Endothelial cell of umbilical vein (primary cell): ENCODE measurements around the gene INTS7. TPM values are rescaled to one million over a fixed set of nuclear protein-coding genes. Genes with fewer than 3 reads are reported as not detected.

ENCODE experiments used
- BruUV-seq: library from RNA; stranded (reverse); fragments of 400-500 nt; replicated peaks from 2 replicates; lab custom pipeline; 2021; lab: Mats Ljungman, UMichigan
- CTCF ChIA-PET: fragments of 300-600, 350-600 bp; sonication (Branson Sonifier 250); formaldehyde crosslinking; loops from one replicate; lab custom pipeline; 2021; ENCODE audit warnings: antibody characterized with exemption, inconsistent platforms; lab: Charles Lee
- POLR2A ChIA-PET: fragments of 300-600, 350-600 bp; sonication (Branson Sonifier 250); formaldehyde crosslinking; loops from one replicate; lab custom pipeline; 2021; ENCODE audit warnings: antibody characterized with exemption, inconsistent platforms; lab: Charles Lee
- DNase-seq: peaks from one replicate; pipeline ENCODE4 v3.0.0-alpha.2; 2011; ENCODE audit warnings: low read depth, low spot score
- FAIRE-seq: peaks from 2 replicates; lab custom pipeline; 2011; peaks lifted over from hg19 to GRCh38; lab: Jason Lieb, UNC
- H2AFZ ChIP-seq: 2 replicates; pipeline ENCODE4 v1.6.0; 2012; ENCODE audit warnings: low read depth, low read length, control low read depth, inconsistent platforms
- H3K27ac ChIP-seq: 2 replicates; pipeline ENCODE4 v1.5.1; 2011; ENCODE audit warnings: low read depth, mild to moderate bottlenecking, control low read depth, low read length, moderate library complexity; ENCODE audit not compliant: insufficient read depth
- H3K27me3 ChIP-seq, 2 experiments: 2 replicates each; pipeline versions ENCODE4 v1.6.0 to v1.6.1; 2011; ENCODE audit warnings: low read length in 2 of 2, mixed read lengths in 1 of 2; ENCODE audit not compliant: control insufficient read depth in 2 of 2, insufficient read depth in 2 of 2
- H3K36me3 ChIP-seq, 2 experiments: 2 replicates in 1 of 2; 3 replicates in 1 of 2; pipeline ENCODE4 v1.5.1; 2011; ENCODE audit warnings: low read length in 2 of 2, mild to moderate bottlenecking in 1 of 2, moderate library complexity in 1 of 2; ENCODE audit not compliant: control insufficient read depth in 2 of 2, insufficient read depth in 2 of 2; ENCODE audit errors: extremely low read depth in 1 of 2
- H3K4me1 ChIP-seq: 3 replicates; pipeline ENCODE4 v1.5.1; 2011; ENCODE audit warnings: mild to moderate bottlenecking, low read length; ENCODE audit not compliant: control insufficient read depth, insufficient read depth; ENCODE audit errors: extremely low read depth
- H3K4me2 ChIP-seq: 2 replicates; pipeline ENCODE4 v1.6.1; 2011; ENCODE audit warnings: low read length, control low read depth, mixed read lengths; ENCODE audit not compliant: insufficient read depth
- H3K4me3 ChIP-seq, 3 experiments: fragments of 200-600 bp in 1 of 3; sonication (generic), shearing (Covaris generic) in 1 of 3; replicated peaks in 1 of 3; 2 replicates each; pipeline ENCODE4 v1.5.1; 2011 to 2016; ENCODE audit warnings: control low read depth in 3 of 3, low read length in 3 of 3, mild to moderate bottlenecking in 2 of 3, inconsistent platforms in 1 of 3, low read depth in 1 of 3, moderate library complexity in 1 of 3; ENCODE audit not compliant: insufficient read depth in 1 of 3
- H3K79me2 ChIP-seq: 2 replicates; pipeline ENCODE4 v1.6.0; 2012; ENCODE audit warnings: low read length, inconsistent platforms; ENCODE audit not compliant: control insufficient read depth, insufficient read depth
- H3K9ac ChIP-seq: replicated peaks from 2 replicates; pipeline ENCODE3; 2011; ENCODE audit warnings: low read length, control low read depth; ENCODE audit not compliant: insufficient read depth; ENCODE audit errors: extremely low read depth
- H3K9me1 ChIP-seq: replicated peaks from 3 replicates; pipeline ENCODE4 v1.6.0; 2011; ENCODE audit warnings: mild to moderate bottlenecking, low read length; ENCODE audit not compliant: control insufficient read depth, insufficient read depth; ENCODE audit errors: extremely low read depth
- H3K9me3 ChIP-seq: replicated peaks from 2 replicates; pipeline ENCODE4 v1.5.1; 2012; ENCODE audit warnings: low read length, inconsistent platforms; ENCODE audit not compliant: control insufficient read depth, insufficient read depth
- H4K20me1 ChIP-seq: replicated peaks from 2 replicates; pipeline ENCODE3; 2011; ENCODE audit warnings: mild to moderate bottlenecking, low read length; ENCODE audit not compliant: control insufficient read depth, insufficient read depth; ENCODE audit errors: extremely low read depth
- CTCF ChIP-seq, 2 donors: IDR thresholded peaks; 1 replicate in 1 of 2; 2 replicates in 1 of 2; pipeline ENCODE4 v1.5.1; 2011; ENCODE audit warnings: low read length in 2 of 2, mild to moderate bottlenecking in 2 of 2, moderate library complexity in 2 of 2, control low read depth in 1 of 2, inconsistent platforms in 1 of 2, low read depth in 1 of 2; ENCODE audit not compliant: insufficient read depth in 1 of 2; ENCODE audit errors: extremely low read depth in 1 of 2
- EZH2 ChIP-seq: IDR thresholded peaks from 2 replicates; pipeline ENCODE4 v1.6.1; 2012; ENCODE audit warnings: borderline replicate concordance, low read depth, mild to moderate bottlenecking, moderate library complexity, low read length, inconsistent platforms; ENCODE audit not compliant: severe bottlenecking
- FOS ChIP-seq: IDR thresholded peaks from 2 replicates; pipeline ENCODE4 v1.6.1; 2011; ENCODE audit warnings: mild to moderate bottlenecking, low read length, moderate library complexity, borderline replicate concordance; ENCODE audit not compliant: insufficient read depth
- GATA2 ChIP-seq: IDR thresholded peaks from 2 replicates; pipeline ENCODE4 v1.7.0; 2011; ENCODE audit warnings: low read depth, mild to moderate bottlenecking, moderate library complexity, mixed read lengths, low read length; ENCODE audit not compliant: insufficient read length, insufficient read depth
- JUN ChIP-seq: IDR thresholded peaks from 2 replicates; pipeline ENCODE4 v1.6.1; 2011; ENCODE audit warnings: borderline replicate concordance, low read depth; ENCODE audit not compliant: insufficient read length, insufficient read depth
- MYC ChIP-seq: IDR thresholded peaks from one replicate; pipeline ENCODE4 v1.6.1; 2011; ENCODE audit warnings: mild to moderate bottlenecking, low read depth, low read length
- POLR2A ChIP-seq: IDR thresholded peaks from 2 replicates; pipeline ENCODE4 v1.6.1; 2012; ENCODE audit warnings: low read depth, mild to moderate bottlenecking, control low read depth, low read length
- POLR2AphosphoS5 ChIP-seq: IDR thresholded peaks from 2 replicates; pipeline ENCODE4 v1.6.1; 2012; ENCODE audit warnings: low read depth, mild to moderate bottlenecking, control low read depth, low read length, moderate library complexity; ENCODE audit not compliant: insufficient read depth
- dilution Hi-C: fragments of 300-500 bp; cut with MboI; formaldehyde crosslinking; loops from one replicate; pipeline ENCODE4 v1.15.0; 2019; ENCODE audit warnings: low sequenced_read_pairs; ENCODE audit not compliant: extremely low pct_ligation_motif_present
- intact Hi-C: fragments of 100-400 bp; cut with micrococcal nuclease; formaldehyde crosslinking; loops from one replicate; pipeline ENCODE4 v1.10.0; 2022
- polyA plus RNA-seq, 4 experiments: library from polyadenylated mRNA; depleted of rRNA in 3 of 4; stranded (reverse) in 3 of 4; unstranded in 1 of 4; fragments of >200 nt; gene quantifications; 2 replicates each; pipeline versions ENCODE4 v1.2.1 to v1.2.3, GENCODE V29; 2011 to 2012; ENCODE audit warnings: missing spikeins in 1 of 4
- total RNA-seq: library from RNA; stranded (reverse); gene quantifications from 2 replicates; pipeline ENCODE4 v1.2.3, GENCODE V29; 2021
- TF ChIP-seq, protein P1 (sequence below): IDR thresholded peaks from 2 replicates; pipeline ENCODE4 v1.6.1; 2011; ENCODE audit not compliant: insufficient read depth, insufficient read length

The INTS7 gene
- total and polyA plus RNA-seq, 2 donors (not counting 3 experiments of a cell fraction or from before 2014, with no cell fraction given): 9.1 to 18.1 TPM

DNA sequence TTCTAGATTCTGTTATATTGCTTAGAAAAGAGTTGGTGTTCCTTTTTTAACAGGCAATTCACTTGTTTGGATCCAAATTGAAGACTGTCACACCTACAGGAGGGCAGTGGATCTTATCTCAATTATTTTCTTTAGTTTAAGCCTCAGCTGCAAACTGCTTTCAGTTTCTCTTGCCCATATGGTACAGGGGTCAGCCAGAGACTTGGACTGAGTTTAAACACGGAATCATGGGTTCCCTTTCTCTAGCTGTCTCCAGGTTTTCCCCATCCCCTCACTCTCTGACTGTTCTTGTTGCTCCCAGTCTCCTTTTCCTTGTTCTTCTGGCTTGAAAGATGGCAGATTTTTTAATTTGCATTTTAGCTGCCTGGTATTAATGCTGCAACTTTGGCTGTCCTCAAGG is 18.6 kb upstream of the INTS7 start:
- Histone ChIP-seq H4K20me1 (no peaks in the 10 kb centered on the region), H3K4me2 (no peak overlapping the region), H3K9me3 (no peaks in the 10 kb centered on the region), H3K36me3 (peaks cover 2 to 3% of the 10 kb centered on the region in 2 experiments), H3K27me3 (no peaks in the 10 kb centered on the region), H3K4me3 (no peak overlapping the region), H3K4me1 (no peaks in the 10 kb centered on the region), H3K9ac (no peak overlapping the region), H3K9me1 (no peaks in the 10 kb centered on the region), H2AFZ (no peak overlapping the region), H3K79me2 (no peaks in the 10 kb centered on the region), H3K27ac (no peak overlapping the region)
- intact Hi-C loops: no loop called here
- dilution Hi-C loops: no loop called here
- CTCF ChIA-PET: interaction anchor here (0.7 to 2.6 kb wide), 4 partner anchors 8 to 373 kb away, joined by 3 to 9 read pairs (median 4); partner anchors contain the start of genes DTL and INTS7
- no peak for TF ChIP-seq POLR2A
- TF ChIP-seq EZH2: no peak
- no peak for TF ChIP-seq GATA2
- TF ChIP-seq MYC: no peak
- no peak for TF ChIP-seq POLR2AphosphoS5
- TF ChIP-seq JUN: no peak
- TF ChIP-seq, protein P1, sequence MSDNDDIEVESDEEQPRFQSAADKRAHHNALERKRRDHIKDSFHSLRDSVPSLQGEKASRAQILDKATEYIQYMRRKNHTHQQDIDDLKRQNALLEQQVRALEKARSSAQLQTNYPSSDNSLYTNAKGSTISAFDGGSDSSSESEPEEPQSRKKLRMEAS: no peak
- TF ChIP-seq CTCF (IDR thresholded peaks at IDR 0.05; ENCODE audit: extremely low read depth in 1 of 2, insufficient read depth in 1 of 2, low read depth in 1 of 2, low read length in 2 of 2): no peak
- TF ChIP-seq FOS: no peak
- POLR2A ChIA-PET: no interaction called here
- no peak for DNase-seq
- no TSS peak for BruUV-seq
- FAIRE-seq: no peak
